GM12875 (cell line): ENCODE results near the gene NOS1AP.

Experiments
- H3K4me3 ChIP-seq: one replicate; pipeline ENCODE4 v1.5.1; 2011; ENCODE audit warnings: low read depth, low read length, control low read depth
- CTCF ChIP-seq: IDR thresholded peaks from 2 replicates; pipeline ENCODE4 v1.5.1; 2011; ENCODE audit warnings: low read depth, mild to moderate bottlenecking, control low read depth, inconsistent platforms, low read length, moderate library complexity, borderline replicate concordance; ENCODE audit not compliant: insufficient read depth

NOS1AP gene

DNA sequence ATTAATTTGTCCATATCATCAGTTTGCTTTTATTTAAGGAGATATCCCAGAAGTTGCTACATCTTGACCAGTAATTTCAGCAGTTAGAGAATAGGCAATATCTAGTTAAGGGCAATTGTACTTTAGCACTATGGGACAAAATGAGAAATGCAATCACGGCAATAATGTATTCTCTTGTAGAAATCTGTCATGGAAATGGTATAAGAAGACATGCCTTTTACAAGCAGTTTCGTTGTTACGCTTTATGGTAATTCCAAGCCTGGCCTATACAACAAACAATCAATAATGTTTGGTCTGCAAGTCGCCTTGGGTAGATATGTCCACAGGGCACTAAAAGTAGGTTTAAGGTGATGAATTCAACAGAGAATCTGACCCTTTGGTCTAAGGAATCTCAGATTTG is 1.2 kb upstream of the NOS1AP start:
- H3K4me3 ChIP-seq, result no peak overlapping the region
- TF ChIP-seq CTCF, result no peak

DNA sequence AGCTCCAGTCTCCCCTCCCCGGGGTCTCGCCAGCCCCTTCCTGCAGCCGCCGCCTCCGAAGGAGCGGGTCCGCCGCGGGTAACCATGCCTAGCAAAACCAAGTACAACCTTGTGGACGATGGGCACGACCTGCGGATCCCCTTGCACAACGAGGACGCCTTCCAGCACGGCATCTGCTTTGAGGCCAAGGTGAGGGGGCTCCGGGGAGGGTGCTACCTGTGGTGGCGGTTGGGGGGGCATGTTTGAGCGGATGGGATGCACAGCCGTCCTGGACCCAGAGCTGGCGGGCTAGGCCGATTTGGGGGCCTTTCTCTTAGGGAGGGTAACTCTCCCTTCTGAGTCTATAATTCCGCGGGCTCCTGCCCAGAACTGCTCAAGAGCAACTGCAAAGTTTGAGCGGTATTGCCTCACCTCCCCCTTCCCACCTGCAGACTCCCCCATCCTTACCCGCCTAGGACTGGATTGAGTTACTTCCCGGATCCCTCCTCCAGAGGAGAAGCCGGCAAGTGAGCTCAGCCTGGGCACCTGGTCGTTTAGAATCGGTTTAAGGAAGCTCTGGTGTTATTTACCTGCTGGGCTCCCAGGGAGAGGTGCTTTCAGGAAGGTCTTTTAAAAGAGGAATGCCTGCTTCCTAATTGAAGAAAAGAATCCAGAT is 730 bp downstream of the NOS1AP start:
- no peak overlapping the region for H3K4me3 ChIP-seq
- no peak for TF ChIP-seq CTCF

DNA sequence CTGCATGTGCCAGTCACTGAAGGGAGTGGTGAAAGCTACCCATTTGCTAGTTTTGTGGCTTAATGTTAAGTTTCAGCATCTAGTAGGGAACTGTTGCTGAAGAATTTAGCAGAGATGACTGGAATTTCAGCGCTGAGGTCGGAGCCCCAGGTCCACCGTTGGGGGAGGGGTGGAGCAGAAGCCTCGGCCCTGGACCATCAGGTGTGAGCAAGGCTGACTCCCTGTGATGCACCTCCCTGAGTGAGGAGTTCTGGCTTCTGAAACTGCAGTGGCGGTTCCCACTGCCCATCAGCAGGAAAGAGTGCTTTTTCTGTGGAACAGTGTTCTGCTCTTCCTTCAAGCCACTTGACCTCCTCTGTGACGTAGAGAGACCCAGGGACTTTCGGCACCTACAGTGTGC is 1.3 kb downstream of the NOS1AP start:
- no peak overlapping the region for H3K4me3 ChIP-seq
- no peak for TF ChIP-seq CTCF

GRCh38 chr1:162072740-162073139 is 3.2 kb downstream of the NOS1AP start:
- TF ChIP-seq CTCF, result no peak
- H3K4me3 ChIP-seq, result no peak overlapping the region

DNA sequence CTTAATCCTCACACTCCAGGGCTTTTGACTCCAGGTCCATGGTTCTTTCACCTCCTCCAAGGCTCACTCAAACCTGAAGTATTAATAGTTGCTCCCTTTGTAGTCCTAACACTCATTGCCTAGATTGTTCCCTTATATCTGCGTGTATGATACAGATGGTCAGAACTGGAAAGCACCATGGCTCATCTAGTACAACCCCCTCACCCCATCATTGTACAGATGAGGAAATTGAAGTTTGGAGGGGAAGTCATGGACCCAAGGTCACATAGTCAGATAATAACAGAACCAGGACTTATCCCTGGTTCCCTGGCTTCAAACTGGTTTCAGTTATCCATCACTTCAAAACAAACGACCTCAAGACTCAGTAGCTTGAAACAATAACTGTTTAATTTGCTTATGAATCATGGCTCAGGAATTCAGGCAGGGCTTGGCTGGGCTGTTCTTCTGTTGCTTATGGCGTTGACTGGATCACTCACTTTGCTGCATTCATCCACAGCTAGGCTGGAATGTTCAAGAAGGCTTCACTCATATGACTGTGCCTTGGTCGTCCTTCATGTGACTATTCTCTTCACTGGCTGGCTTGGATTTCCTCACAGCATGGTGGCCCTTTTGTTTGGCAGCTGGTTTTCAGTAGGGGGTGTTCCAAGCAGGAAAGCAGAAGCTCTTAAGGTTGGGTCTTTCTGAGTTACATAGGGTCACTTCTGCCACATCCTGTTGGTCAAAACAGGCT is 5.0 kb downstream of the NOS1AP start:
- H3K4me3 ChIP-seq, result no peak overlapping the region
- TF ChIP-seq CTCF, result no peak

GRCh38 chr1:162075862-162076261 is 6.4 kb downstream of the NOS1AP start:
- H3K4me3 ChIP-seq, result no peak overlapping the region
- no peak for TF ChIP-seq CTCF
